SK-N-SH treated with all-trans-retinoic acid at 6 μM for 48 hours (cell line): ENCODE measurements around the gene PRRC2B.

Experiments
- ATAC-seq: fragments of 200-7000 bp; cut with Tn5 transposase; 3 replicates; pipeline ENCODE4 v1.9.1; 2020; ENCODE audit warnings: mild to moderate bottlenecking, moderate library complexity
- ARNTL ChIP-seq: fragments of 450-650 bp; formaldehyde crosslinking; IDR thresholded peaks from 2 replicates; pipeline ENCODE4 v1.5.0; 2020; ENCODE audit warnings: low read depth, mild to moderate bottlenecking, moderate library complexity, borderline replicate concordance
- BACH2 ChIP-seq: fragments of 250-450 bp; sonication (Bioruptor Pico); IDR thresholded peaks from 2 replicates; pipeline ENCODE4 v1.9.0; 2021; ENCODE audit warnings: mild to moderate bottlenecking, borderline replicate concordance
- CSDC2 ChIP-seq: fragments of 250-450 bp; sonication (Bioruptor Pico); IDR thresholded peaks from 2 replicates; pipeline ENCODE4 v1.5.0; 2020; ENCODE audit warnings: mild to moderate bottlenecking, moderate library complexity
- CSRNP3 ChIP-seq: fragments of 250-450 bp; sonication (Bioruptor Pico); IDR thresholded peaks from 2 replicates; pipeline ENCODE4 v1.5.1; 2021; ENCODE audit warnings: mild to moderate bottlenecking, moderate library complexity
- ESRRG ChIP-seq: fragments of 250-450 bp; sonication (Bioruptor Pico); IDR thresholded peaks from 2 replicates; pipeline ENCODE4 v1.6.1; 2021; ENCODE audit warnings: mild to moderate bottlenecking
- GLIS3 ChIP-seq: fragments of 250-450 bp; sonication (Bioruptor Pico); IDR thresholded peaks from 2 replicates; pipeline ENCODE4 v1.5.0; 2020; ENCODE audit warnings: mild to moderate bottlenecking, moderate library complexity
- ISL1 ChIP-seq: fragments of 250-450 bp; sonication (Bioruptor Pico); IDR thresholded peaks from 2 replicates; pipeline ENCODE4 v2.1.2; 2022; ENCODE audit warnings: mild to moderate bottlenecking, moderate library complexity
- OSR1 ChIP-seq: fragments of 250-450 bp; sonication (Bioruptor Pico); IDR thresholded peaks from 2 replicates; pipeline ENCODE4 v1.8.0; 2022; ENCODE audit warnings: moderate library complexity, mild to moderate bottlenecking, inconsistent platforms
- PATZ1 ChIP-seq: fragments of 250-450 bp; sonication (Bioruptor Pico); IDR thresholded peaks from 2 replicates; pipeline ENCODE4 v1.8.0; 2020; ENCODE audit warnings: mild to moderate bottlenecking, moderate library complexity, borderline replicate concordance
- POU6F1 ChIP-seq: fragments of 250-450 bp; sonication (Bioruptor Pico); IDR thresholded peaks from 2 replicates; pipeline ENCODE4 v1.8.0; 2021; ENCODE audit warnings: low read depth, mild to moderate bottlenecking, moderate library complexity, borderline replicate concordance
- PPARA ChIP-seq: fragments of 250-450 bp; sonication (Bioruptor Pico); IDR thresholded peaks from 2 replicates; pipeline ENCODE4 v1.5.0; 2020; ENCODE audit warnings: mild to moderate bottlenecking, borderline replicate concordance
- RARB ChIP-seq: fragments of 250-450 bp; sonication (Bioruptor Pico); IDR thresholded peaks from 2 replicates; pipeline ENCODE4 v1.8.0; 2021; ENCODE audit warnings: mild to moderate bottlenecking, moderate library complexity
- SNAI2 ChIP-seq: fragments of 250-450 bp; sonication (Bioruptor Pico); IDR thresholded peaks from 2 replicates; pipeline ENCODE4 v1.5.0; 2020; ENCODE audit warnings: mild to moderate bottlenecking, moderate library complexity
- TCF4 ChIP-seq: fragments of 250-450 bp; sonication (Bioruptor Pico); IDR thresholded peaks from 2 replicates; pipeline ENCODE4 v1.8.0; 2021; ENCODE audit warnings: mild to moderate bottlenecking, moderate library complexity, borderline replicate concordance
- TOX ChIP-seq: fragments of 250-450 bp; sonication (Bioruptor Pico); IDR thresholded peaks from 2 replicates; pipeline ENCODE4 v1.8.0; 2021; ENCODE audit warnings: mild to moderate bottlenecking, moderate library complexity, borderline replicate concordance
- TSHZ2 ChIP-seq: fragments of 250-450 bp; sonication (Bioruptor Pico); IDR thresholded peaks from 2 replicates; pipeline ENCODE4 v1.5.0; 2020; ENCODE audit warnings: mild to moderate bottlenecking, moderate library complexity
- ZC3H10 ChIP-seq: fragments of 250-450 bp; sonication (Bioruptor Pico); IDR thresholded peaks from 2 replicates; pipeline ENCODE4 v1.5.1; 2021; ENCODE audit warnings: mild to moderate bottlenecking, moderate library complexity
- ZFP3 ChIP-seq: fragments of 250-450 bp; sonication (Bioruptor Pico); IDR thresholded peaks from 2 replicates; pipeline ENCODE4 v1.5.0; 2020; ENCODE audit warnings: mild to moderate bottlenecking, moderate library complexity
- ZFP30 ChIP-seq: fragments of 450-650 bp; formaldehyde crosslinking; IDR thresholded peaks from 2 replicates; pipeline ENCODE4 v1.5.0; 2022; ENCODE audit warnings: mild to moderate bottlenecking, moderate library complexity
- ZNF565 ChIP-seq: fragments of 450-650 bp; formaldehyde crosslinking; conservative IDR thresholded peaks from 2 replicates; pipeline ENCODE4 v1.5.0; 2020; ENCODE audit warnings: low read depth, mild to moderate bottlenecking, moderate library complexity
- ZNF8 ChIP-seq: fragments of 450-650 bp; formaldehyde crosslinking; IDR thresholded peaks from 2 replicates; pipeline ENCODE4 v1.5.0; 2020; ENCODE audit warnings: mild to moderate bottlenecking, moderate library complexity

The PRRC2B gene

GRCh38 chr9:131421691-131422090 is 27.8 kb downstream of the PRRC2B start:
- no peak for TF ChIP-seq OSR1
- no peak for TF ChIP-seq CSRNP3 (CRISPR knock-in tag)
- TF ChIP-seq GLIS3 (CRISPR knock-in tag) = no peak
- no peak for TF ChIP-seq ISL1 (CRISPR knock-in tag)
- TF ChIP-seq BACH2 = no peak
- TF ChIP-seq ZNF8 (CRISPR knock-in tag) = no peak
- TF ChIP-seq TCF4 (CRISPR knock-in tag) = no peak
- TF ChIP-seq PPARA (CRISPR knock-in tag) = no peak
- TF ChIP-seq SNAI2 = no peak
- no peak for TF ChIP-seq POU6F1 (CRISPR knock-in tag)
- TF ChIP-seq ZNF565 (CRISPR knock-in tag) = no peak
- TF ChIP-seq TSHZ2 (CRISPR knock-in tag) = no peak
- no peak for TF ChIP-seq TOX (CRISPR knock-in tag)
- TF ChIP-seq ZC3H10 (CRISPR knock-in tag) = no peak
- no peak for TF ChIP-seq ZFP30 (CRISPR knock-in tag)
- TF ChIP-seq ESRRG (CRISPR knock-in tag) = no peak
- no peak for TF ChIP-seq ZFP3 (CRISPR knock-in tag)
- TF ChIP-seq PATZ1 (CRISPR knock-in tag) = no peak
- no peak for TF ChIP-seq ARNTL (CRISPR knock-in tag)
- ATAC-seq = no peak

GRCh38 chr9:131422241-131422792 is 28.4 kb downstream of the PRRC2B start:
- peak; percentile 81 for ATAC-seq
- TF ChIP-seq BACH2 (no peak), CSDC2 (CRISPR knock-in tag) (no peak), CSRNP3 (CRISPR knock-in tag) (no peak), TSHZ2 (CRISPR knock-in tag) (peak; percentile 53; the same call in 1 of the 2 replicates), ESRRG (CRISPR knock-in tag) (no peak), SNAI2 (no peak), ARNTL (CRISPR knock-in tag) (no peak), ZFP3 (CRISPR knock-in tag) (no peak), RARB (no peak), TCF4 (CRISPR knock-in tag) (peak; percentile 31; the same call in 1 of the 2 replicates), POU6F1 (CRISPR knock-in tag) (no peak), GLIS3 (CRISPR knock-in tag) (no peak), TOX (CRISPR knock-in tag) (no peak)
- TF ChIP-seq, all 23 proteins: peak for 2
